PC-9 (cell line): ENCODE data around the gene SIRT2. TPM values are rescaled to one million over a fixed set of nuclear protein-coding genes. Genes with fewer than 3 reads are reported as not detected.
A peak's percentile ranks its signal among the peaks of the same experiment; 100 is the strongest.

Experiments
- BruUV-seq: library from RNA; stranded (reverse); fragments of 400-500 nt; replicated peaks from 2 replicates; lab custom pipeline; 2021; lab: Mats Ljungman, UMichigan
- CTCF ChIA-PET: fragments of 300-600 bp; sonication (Branson Sonifier 250); formaldehyde crosslinking; loops from one replicate; lab custom pipeline; 2022; ENCODE audit warnings: antibody characterized with exemption; lab: Charles Lee
- POLR2A ChIA-PET: fragments of 300-600 bp; sonication (Branson Sonifier 250); formaldehyde crosslinking; loops from one replicate; lab custom pipeline; 2022; ENCODE audit warnings: antibody characterized with exemption; ENCODE audit not compliant: unreplicated experiment; lab: Charles Lee
- DNase-seq, 2 experiments: peaks; one replicate each; pipeline versions ENCODE4 v3.0.0 to v3.0.0-alpha.2; 2015 to 2022; ENCODE audit warnings: mixed read lengths in 1 of 2
- H2AFZ ChIP-seq: fragments of 200-600 bp; sonication (generic); 2 replicates; pipeline ENCODE4 v1.8.1; 2017; ENCODE audit warnings: antibody characterized with exemption
- H3F3A ChIP-seq: fragments of 200-600 bp; sonication (generic); 2 replicates; pipeline ENCODE4 v1.8.1; 2017; ENCODE audit warnings: antibody characterized with exemption, mild to moderate bottlenecking, low read depth; ENCODE audit not compliant: insufficient read depth
- H3K27ac ChIP-seq: fragments of 200-600 bp; sonication (generic); 2 replicates; pipeline ENCODE4 v1.6.1; 2016; ENCODE audit warnings: mixed run types
- H3K27me3 ChIP-seq: fragments of 200-600 bp; sonication (generic); 2 replicates; pipeline ENCODE4 v1.6.1; 2016; ENCODE audit warnings: low read depth, mixed run types; ENCODE audit not compliant: insufficient read depth
- H3K36me3 ChIP-seq: fragments of 200-600 bp; sonication (generic); 2 replicates; pipeline ENCODE4 v1.6.1; 2016; ENCODE audit warnings: low read depth, mixed run types
- H3K4me1 ChIP-seq: fragments of 200-600 bp; sonication (generic); replicated peaks from 2 replicates; pipeline ENCODE4 v1.6.1; 2016; ENCODE audit warnings: mixed run types; ENCODE audit not compliant: insufficient read depth
- H3K4me2 ChIP-seq: fragments of 200-600 bp; sonication (generic); 2 replicates; pipeline ENCODE4 v1.6.1; 2017; ENCODE audit warnings: mixed run types
- H3K4me3 ChIP-seq: fragments of 200-600 bp; sonication (generic); 2 replicates; pipeline ENCODE4 v1.6.1; 2016; ENCODE audit warnings: mixed run types
- H3K79me2 ChIP-seq: fragments of 200-600 bp; sonication (generic); 2 replicates; pipeline ENCODE4 v1.6.1; 2017; ENCODE audit warnings: low read depth, mixed run types
- H3K9me2 ChIP-seq: fragments of 200-600 bp; sonication (generic); 2 replicates; pipeline ENCODE4 v1.8.1; 2017; ENCODE audit warnings: mild to moderate bottlenecking; ENCODE audit not compliant: insufficient read depth
- H3K9me3 ChIP-seq: fragments of 200-600 bp; sonication (generic); 2 replicates; pipeline ENCODE4 v1.8.1; 2016; ENCODE audit warnings: low read depth; ENCODE audit not compliant: insufficient read depth
- H4K20me1 ChIP-seq: fragments of 200-600 bp; sonication (generic); 2 replicates; pipeline ENCODE4 v1.8.1; 2017; ENCODE audit not compliant: insufficient read depth
- EZH2 ChIP-seq: fragments of 200-600 bp; sonication (generic); IDR thresholded peaks from 2 replicates; pipeline ENCODE4 v1.8.0; 2017; ENCODE audit warnings: antibody characterized with exemption, low read depth
- intact Hi-C: fragments of 100-400 bp; cut with micrococcal nuclease; formaldehyde crosslinking; loops from one replicate; pipeline ENCODE4 v1.10.0; 2022; ENCODE audit not compliant: unreplicated experiment
- total RNA-seq: library from RNA; stranded (reverse); gene quantifications from 2 replicates; pipeline ENCODE4 v1.2.3, GENCODE V29; 2021
- TF ChIP-seq, protein P1 (sequence below): fragments of 200-600 bp; sonication (generic); conservative IDR thresholded peaks from 2 replicates; pipeline ENCODE4 v1.6.1; 2017; ENCODE audit warnings: mixed run types, antibody characterized with exemption, mild to moderate bottlenecking, moderate library complexity

The SIRT2 gene
- total RNA-seq, 1 experiment from 2014 or later = 32.9 TPM

DNA sequence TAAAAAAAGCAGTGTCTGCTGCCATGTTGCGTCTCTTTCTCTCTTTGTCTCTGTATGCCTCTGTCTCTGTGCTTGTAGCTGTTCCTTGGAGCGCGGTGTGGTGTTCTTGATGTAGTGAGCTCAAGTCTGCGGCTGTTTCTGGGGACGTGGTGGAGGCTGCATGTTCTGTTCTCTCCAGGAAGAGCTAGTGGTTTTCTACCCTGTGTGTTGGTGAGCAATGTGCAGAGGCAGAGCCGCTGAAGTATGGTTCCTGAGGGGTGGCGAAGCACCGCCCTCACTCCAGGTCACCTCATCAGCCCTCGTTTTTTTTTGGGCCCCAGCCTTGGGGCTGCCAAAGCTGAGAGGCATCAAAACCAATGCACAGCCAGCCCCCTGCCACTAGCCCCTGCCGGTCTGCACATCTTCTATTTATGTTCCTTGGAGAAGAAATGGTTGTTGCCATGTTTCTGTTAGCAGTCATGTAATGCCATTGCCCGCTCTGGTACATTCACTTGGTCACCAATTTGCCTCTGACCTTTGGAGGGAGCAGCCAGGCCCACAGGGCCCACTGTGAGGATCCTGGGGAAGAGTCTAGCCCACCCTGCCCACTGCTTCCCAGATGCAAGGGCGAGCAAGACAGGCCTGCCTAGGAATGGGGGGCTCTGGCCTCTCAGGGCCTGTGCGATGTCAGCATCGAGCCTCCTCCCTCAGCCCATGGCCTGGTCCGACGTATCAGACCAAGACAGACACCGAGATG, 56.8 kb downstream of the SIRT2 start:
- Histone ChIP-seq H3F3A (peaks cover 94% of the 10 kb centered on the region), H3K79me2 (peaks cover 64% of the 10 kb centered on the region), H3K4me1 (peaks cover 38% of the 10 kb centered on the region), H3K27me3 (no peaks in the 10 kb centered on the region), H3K9me3 (no peaks in the 10 kb centered on the region), H3K4me2 (no peak overlapping the region), H3K27ac (no peak overlapping the region), H3K36me3 (peaks cover 64% of the 10 kb centered on the region), H3K9me2 (no peaks in the 10 kb centered on the region), H4K20me1 (peaks cover 54% of the 10 kb centered on the region), H3K4me3 (no peak overlapping the region), H2AFZ (no peak overlapping the region)
- TF ChIP-seq, protein P1, sequence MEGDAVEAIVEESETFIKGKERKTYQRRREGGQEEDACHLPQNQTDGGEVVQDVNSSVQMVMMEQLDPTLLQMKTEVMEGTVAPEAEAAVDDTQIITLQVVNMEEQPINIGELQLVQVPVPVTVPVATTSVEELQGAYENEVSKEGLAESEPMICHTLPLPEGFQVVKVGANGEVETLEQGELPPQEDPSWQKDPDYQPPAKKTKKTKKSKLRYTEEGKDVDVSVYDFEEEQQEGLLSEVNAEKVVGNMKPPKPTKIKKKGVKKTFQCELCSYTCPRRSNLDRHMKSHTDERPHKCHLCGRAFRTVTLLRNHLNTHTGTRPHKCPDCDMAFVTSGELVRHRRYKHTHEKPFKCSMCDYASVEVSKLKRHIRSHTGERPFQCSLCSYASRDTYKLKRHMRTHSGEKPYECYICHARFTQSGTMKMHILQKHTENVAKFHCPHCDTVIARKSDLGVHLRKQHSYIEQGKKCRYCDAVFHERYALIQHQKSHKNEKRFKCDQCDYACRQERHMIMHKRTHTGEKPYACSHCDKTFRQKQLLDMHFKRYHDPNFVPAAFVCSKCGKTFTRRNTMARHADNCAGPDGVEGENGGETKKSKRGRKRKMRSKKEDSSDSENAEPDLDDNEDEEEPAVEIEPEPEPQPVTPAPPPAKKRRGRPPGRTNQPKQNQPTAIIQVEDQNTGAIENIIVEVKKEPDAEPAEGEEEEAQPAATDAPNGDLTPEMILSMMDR = no peak
- TF ChIP-seq EZH2 = no peak
- no TSS peak for BruUV-seq
- CTCF ChIA-PET = no interaction called here
- intact Hi-C loops = no loop called here
- DNase-seq = no peak
- POLR2A ChIA-PET = interaction anchor here (0.5 kb wide), 1 partner anchor 9 kb away, joined by 20 read pairs; no protein-coding TSS in a partner anchor

- Histone ChIP-seq H3K9me2 (no peaks in the 10 kb centered on the region), H3K4me1 (peaks cover 38% of the 10 kb centered on the region), H4K20me1 (peaks cover 47% of the 10 kb centered on the region), H3F3A (peaks cover 96% of the 10 kb centered on the region), H2AFZ (no peak overlapping the region), H3K4me3 (no peak overlapping the region), H3K27ac (0 out of 2 replicates have a peak overlapping the region, but pooled peaks have one; percentile 31), H3K9me3 (no peaks in the 10 kb centered on the region), H3K27me3 (no peaks in the 10 kb centered on the region), H3K79me2 (peaks cover 60% of the 10 kb centered on the region), H3K4me2 (no peak overlapping the region), H3K36me3 (peaks cover 65% of the 10 kb centered on the region)
- no peak for DNase-seq
- TF ChIP-seq, protein P1 = no peak
- TF ChIP-seq EZH2 = no peak
- ChIA-PET CTCF (no interaction called here), POLR2A (interaction anchor here (0.5 kb wide), 1 partner anchor 59 kb away, joined by 6 read pairs; no protein-coding TSS in a partner anchor)
- BruUV-seq = no TSS peak
- intact Hi-C loops = no loop called here
These were observed 57.5 kb downstream of the SIRT2 start for GRCh38 chr19:38841787-38842438.

DNA sequence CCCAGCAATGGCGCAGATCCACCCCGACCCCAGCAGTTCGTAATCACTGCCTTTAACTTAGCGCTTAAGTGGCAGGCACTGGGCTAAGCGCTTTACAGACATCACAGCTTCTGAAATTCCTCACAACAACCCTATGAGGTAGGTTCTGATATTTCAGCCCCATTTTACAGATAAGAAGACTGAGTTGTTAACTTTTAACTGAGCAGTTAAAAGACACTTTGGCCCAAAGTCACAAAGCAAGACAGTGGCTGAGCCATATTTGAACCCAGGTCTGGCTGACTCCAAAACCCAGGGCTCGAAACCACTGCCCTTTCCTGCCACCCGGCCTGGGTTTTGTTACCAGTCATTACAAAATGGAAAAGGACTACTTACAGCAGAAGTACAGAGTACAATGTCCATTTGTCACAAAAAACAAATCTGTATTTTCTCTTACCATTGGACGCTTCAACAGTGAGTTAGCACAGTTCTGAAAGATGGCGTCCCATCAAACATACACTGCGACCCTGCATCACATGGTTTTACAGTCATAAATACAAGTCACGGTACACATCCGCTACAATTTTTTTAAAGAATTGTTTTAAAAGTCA, 58.1 kb downstream of the SIRT2 start:
- TF ChIP-seq, protein P1 = no peak
- TF ChIP-seq EZH2 = no peak
- Histone ChIP-seq H3K4me3 (no peak overlapping the region), H3K9me2 (no peaks in the 10 kb centered on the region), H3K9me3 (no peaks in the 10 kb centered on the region), H4K20me1 (peaks cover 42% of the 10 kb centered on the region), H3K27me3 (no peaks in the 10 kb centered on the region), H3K36me3 (peaks cover 66% of the 10 kb centered on the region), H3K4me1 (peaks cover 42% of the 10 kb centered on the region), H3F3A (peaks cover 96% of the 10 kb centered on the region), H3K27ac (peak overlapping the region; percentile 31), H2AFZ (no peak overlapping the region), H3K4me2 (no peak overlapping the region), H3K79me2 (peaks cover 60% of the 10 kb centered on the region)
- CTCF ChIA-PET = interaction anchor here (0.6 kb wide), 1 partner anchor 44 kb away, joined by 3 read pairs; no protein-coding TSS in a partner anchor
- no peak for DNase-seq
- no TSS peak for BruUV-seq
- intact Hi-C loops = no loop called here
- POLR2A ChIA-PET = no interaction called here
